ENCODE measurements around the gene SKA3.

SKA3 gene

DNA sequence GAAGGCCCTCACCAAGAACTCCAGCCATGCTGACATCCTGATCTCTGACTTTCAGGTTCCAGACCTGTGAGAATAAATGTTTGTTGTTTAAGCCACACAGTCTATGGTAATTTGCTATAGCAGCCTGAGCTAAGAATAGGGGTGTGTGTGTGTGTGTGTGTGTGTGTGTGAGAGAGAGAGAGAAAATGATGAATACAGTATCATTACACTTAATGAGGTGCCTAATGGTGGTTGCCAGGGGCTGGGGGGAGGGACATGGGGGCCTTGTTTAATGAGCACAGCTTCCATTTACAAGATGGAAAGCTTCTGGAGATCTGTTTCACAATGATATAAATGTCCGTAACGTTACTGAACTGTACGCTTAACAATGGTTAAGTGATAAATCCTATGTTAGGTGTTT lies 61.1 kb downstream of the SKA3 start:
- DNase-seq (ENCODE audit: low read depth in 2 of 2), result no peak

DNA sequence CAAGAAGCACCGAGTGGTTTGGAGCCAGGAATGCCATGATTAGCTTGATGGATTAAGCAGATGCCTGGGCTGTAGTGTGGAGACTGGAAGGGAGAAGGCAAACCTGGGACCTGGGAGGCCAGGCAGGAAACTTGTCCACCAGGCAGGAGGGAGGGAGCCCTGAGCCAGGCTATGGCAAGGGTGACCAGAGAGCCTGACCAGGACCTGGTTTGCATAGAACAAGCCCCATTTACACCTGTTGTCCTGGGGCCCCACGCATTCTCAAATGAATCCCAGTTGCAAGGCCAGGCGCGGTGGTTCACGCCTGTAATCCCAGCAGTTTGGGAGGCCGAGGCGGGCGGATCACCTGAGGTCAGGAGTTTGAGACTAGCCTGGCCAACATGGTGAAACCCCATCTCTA lies 64.8 kb downstream of the SKA3 start:
- DNase-seq (ENCODE audit: low read depth in 2 of 2), result no peak

DNA sequence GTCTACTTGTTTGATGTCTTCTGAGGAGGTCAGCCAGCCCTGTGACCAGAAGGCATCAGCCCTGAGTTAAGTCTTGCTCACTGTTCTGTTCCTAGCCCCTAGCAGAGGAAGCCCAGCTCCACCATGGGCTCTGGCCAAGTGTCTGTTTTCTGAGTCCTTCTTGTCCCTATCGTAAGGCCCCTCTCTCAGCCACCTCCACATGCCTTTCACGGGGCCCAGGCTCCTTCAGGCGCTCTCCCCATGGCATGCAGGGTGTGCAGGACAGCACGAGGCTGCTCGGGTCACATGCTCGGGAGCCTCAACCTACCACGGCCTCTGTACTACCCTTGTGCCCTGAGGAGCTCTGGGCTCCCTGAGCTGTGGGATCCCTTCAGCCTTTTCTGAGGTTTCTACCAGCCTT lies 67.2 kb downstream of the SKA3 start:
- no peak for DNase-seq (ENCODE audit: low read depth in 2 of 2)

DNA sequence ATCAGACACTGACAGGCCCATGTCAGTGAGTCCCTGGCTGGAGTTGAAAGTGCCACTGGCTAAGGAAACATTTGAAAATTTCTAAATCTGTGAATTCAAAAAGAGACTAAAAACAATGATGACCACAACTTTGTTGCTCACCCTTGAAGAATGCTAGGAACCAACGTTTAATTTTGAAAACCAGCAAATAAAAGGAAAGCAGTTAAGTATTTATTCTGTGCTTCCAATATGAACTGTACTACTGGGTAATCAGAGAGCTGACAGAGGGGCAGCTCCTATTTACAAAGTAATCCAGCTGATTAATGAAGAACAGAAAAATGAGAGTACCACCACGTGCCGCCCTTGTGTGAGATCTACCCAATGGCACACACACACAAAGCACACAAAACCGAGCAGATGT lies 70.3 kb downstream of the SKA3 start:
- DNase-seq (ENCODE audit: low read depth in 2 of 2), result no peak

GRCh38 chr13:21104199-21105019 lies 71.9 kb downstream of the SKA3 start:
- no peak for DNase-seq (ENCODE audit: low read depth in 2 of 2)

Measured in stimulated activated CD4-positive, alpha-beta T cell treated with anti-CD3 and anti-CD28 coated beads, Interleukin-12 subunit alpha, Interleukin-12 subunit beta, amount 100 ng/mL, for 24 hours (primary cell).